Parietal lobe (tissue), 1 donor: ENCODE results near the gene NIPSNAP3A. TPM values are rescaled to one million over a fixed set of nuclear protein-coding genes. Genes with fewer than 3 reads are reported as not detected.

Source experiments
- total RNA-seq: library from RNA; depleted of rRNA; stranded (reverse); fragments of >200 nt; gene quantifications from one replicate; pipeline ENCODE4 v1.2.3, GENCODE V29; 2014

The NIPSNAP3A gene
- 63.2 TPM for total RNA-seq

DNA sequence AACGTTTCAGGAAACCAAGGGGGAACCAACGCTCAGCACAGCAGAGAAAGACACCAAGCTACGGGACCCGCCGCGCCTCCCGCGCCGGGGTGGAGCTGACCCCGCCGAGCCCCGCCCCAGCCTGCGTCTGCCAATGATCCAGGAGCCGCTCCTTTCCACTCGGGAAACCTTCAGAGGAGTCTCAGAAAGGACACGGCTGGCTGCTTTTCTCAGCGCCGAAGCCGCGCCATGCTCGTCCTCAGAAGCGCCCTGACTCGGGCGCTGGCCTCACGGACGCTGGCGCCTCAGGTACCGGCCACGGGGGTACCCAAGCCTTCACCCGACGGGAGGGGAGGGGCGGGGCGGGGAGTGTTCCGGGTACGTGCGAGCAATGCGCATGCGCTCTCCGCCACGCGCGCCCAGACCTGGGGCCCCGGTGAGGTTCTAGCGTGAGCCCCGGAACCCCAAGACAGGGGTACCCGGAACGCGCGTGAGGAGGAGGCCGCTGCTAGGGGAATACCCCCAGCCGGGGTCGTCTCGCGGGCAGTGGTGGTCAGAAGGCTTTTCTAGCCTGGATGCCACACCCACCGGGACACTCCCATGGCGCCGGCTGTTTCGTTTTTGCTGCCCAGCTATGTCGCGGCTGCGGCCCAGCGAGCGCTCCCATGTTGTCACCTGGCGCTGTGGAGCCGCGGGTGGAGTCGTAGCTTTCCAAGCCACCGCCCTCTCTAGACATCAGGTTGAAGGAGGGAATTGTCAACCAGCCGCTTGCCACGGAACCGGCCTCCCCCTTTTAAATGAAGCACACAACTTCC is at the start of gene NIPSNAP3A:
Gene NIPSNAP3A, plus strand, starts transcription at position 119 of the 794 bp plus-strand sequence. Its CDS starts 110 bp downstream, at position 229.

Other genes starting within 250 kb of the NIPSNAP3A start
- gene OR13F1, start 243.4 kb upstream of the NIPSNAP3A start, total RNA-seq, result not detected
- gene OR13C4, start 220.5 kb upstream of the NIPSNAP3A start, total RNA-seq, result not detected
- not detected for gene OR13C3, start 210.8 kb upstream of the NIPSNAP3A start, total RNA-seq
- not detected for gene OR13C8, start 178.5 kb upstream of the NIPSNAP3A start, total RNA-seq
- gene OR13C5, start 148.3 kb upstream of the NIPSNAP3A start, total RNA-seq, result not detected
- not detected for gene OR13C2, start 142.1 kb upstream of the NIPSNAP3A start, total RNA-seq
- gene OR13C9, start 129.5 kb upstream of the NIPSNAP3A start, total RNA-seq, result not detected
- gene OR13D1, start 53.2 kb upstream of the NIPSNAP3A start, total RNA-seq, result not detected
- 17.5 TPM for gene NIPSNAP3B, start 16.4 kb downstream of the NIPSNAP3A start, total RNA-seq
- 41.6 TPM for gene ABCA1, start 180.5 kb downstream of the NIPSNAP3A start, total RNA-seq